Thyroid gland (tissue), 4 donors: ENCODE results near the gene SLC10A4. TPM values are rescaled to one million over a fixed set of nuclear protein-coding genes. Genes with fewer than 3 reads are reported as not detected.
"Not testable (repeated sequence)": the region's sequence is repeated elsewhere in the genome, so short reads cannot be mapped to it uniquely, and the experiment has no call there.

Experiments used
- DNase-seq, 2 donors: peaks; one replicate each; pipeline ENCODE4 v3.0.0-alpha.2; 2019
- H3K27ac ChIP-seq, 3 donors: fragments of 200-600 bp; sonication (generic); 1 replicate in 2 of 3; 2 replicates in 1 of 3; pipeline ENCODE4 v1.5.1; 2016 to 2019; ENCODE audit warnings: mild to moderate bottlenecking in 1 of 3, moderate library complexity in 1 of 3
- H3K27me3 ChIP-seq: fragments of 200-600 bp; sonication (generic); one replicate; pipeline ENCODE4 v1.5.1; 2019
- H3K36me3 ChIP-seq, 2 donors: fragments of 200-600 bp; sonication (generic); one replicate each; pipeline ENCODE4 v1.5.1; 2016 to 2019
- H3K4me1 ChIP-seq, 2 donors: fragments of 200-600 bp; sonication (generic); one replicate each; pipeline ENCODE4 v1.5.1; 2017 to 2019
- H3K4me3 ChIP-seq, 3 donors: fragments of 200-600 bp; sonication (generic); replicated peaks in 1 of 3; 1 replicate in 2 of 3; 2 replicates in 1 of 3; pipeline ENCODE4 v1.5.1; 2016; ENCODE audit warnings: mild to moderate bottlenecking in 1 of 3
- H3K9me3 ChIP-seq: fragments of 200-600 bp; sonication (generic); one replicate; pipeline ENCODE4 v1.5.1; 2017
- POLR2A ChIP-seq, 2 donors: fragments of 450-650 bp; IDR thresholded peaks; one replicate each; pipeline ENCODE4 v1.6.1; 2017; ENCODE audit warnings: antibody characterized with exemption in 2 of 2, mild to moderate bottlenecking in 2 of 2, moderate library complexity in 1 of 2
- WGBS, 2 donors: methylation state at CpG; one replicate each; pipeline ENCODE4 v1.1.5; 2017; 5-methylcytosine and 5-hydroxymethylcytosine counted together
- intact Hi-C: fragments of 100-400 bp; cut with DNase I; formaldehyde crosslinking; loops from one replicate; pipeline ENCODE4 v1.15.1; 2023
- total RNA-seq, 4 donors: library from RNA; depleted of rRNA; stranded (reverse); fragments of >200 nt; gene quantifications; one replicate each; pipeline ENCODE4 v1.2.3, GENCODE V29; 2016
- TF ChIP-seq, protein P1 (sequence below), 6 experiments: fragments of 200-600 bp in 3 of 6; fragments of 450-650 bp in 3 of 6; sonication (generic) in 3 of 6; IDR thresholded peaks; one replicate each; pipeline ENCODE4 v1.5.1; 2016 to 2019; ENCODE audit warnings: antibody characterized with exemption in 6 of 6, mild to moderate bottlenecking in 2 of 6, inconsistent platforms in 1 of 6, moderate library complexity in 1 of 6

SLC10A4 gene
- total RNA-seq, 4 donors from 2014 or later: 0.13 TPM; not detected in 3

DNA sequence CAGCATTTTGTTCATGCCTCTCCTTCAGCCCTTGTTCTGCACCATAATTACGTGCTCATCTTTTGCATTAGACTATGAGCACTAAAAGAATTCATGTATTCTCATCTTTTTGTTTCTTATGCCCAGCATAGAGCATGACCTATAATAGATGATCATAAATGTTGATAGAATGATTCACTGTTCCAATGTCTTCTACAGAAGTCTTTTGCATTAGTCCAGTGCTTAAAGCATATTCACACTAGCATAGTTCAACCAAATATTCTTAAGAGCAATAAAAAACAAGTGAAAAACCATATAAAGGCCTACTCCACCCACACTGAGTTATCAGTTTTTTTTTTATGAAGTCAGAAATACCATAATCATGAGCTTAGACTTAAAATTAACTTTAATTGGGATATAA, 36.5 kb upstream of the SLC10A4 start:
- no peak for DNase-seq
- Histone ChIP-seq H3K4me1 (no peaks in the 10 kb centered on the region), H3K36me3 (no peaks in the 10 kb centered on the region), H3K4me3 (no peak overlapping the region), H3K27ac (no peak overlapping the region), H3K27me3 (no peaks in the 10 kb centered on the region), H3K9me3 (no peaks in the 10 kb centered on the region)
- intact Hi-C loops: no loop called here
- TF ChIP-seq, protein P1, sequence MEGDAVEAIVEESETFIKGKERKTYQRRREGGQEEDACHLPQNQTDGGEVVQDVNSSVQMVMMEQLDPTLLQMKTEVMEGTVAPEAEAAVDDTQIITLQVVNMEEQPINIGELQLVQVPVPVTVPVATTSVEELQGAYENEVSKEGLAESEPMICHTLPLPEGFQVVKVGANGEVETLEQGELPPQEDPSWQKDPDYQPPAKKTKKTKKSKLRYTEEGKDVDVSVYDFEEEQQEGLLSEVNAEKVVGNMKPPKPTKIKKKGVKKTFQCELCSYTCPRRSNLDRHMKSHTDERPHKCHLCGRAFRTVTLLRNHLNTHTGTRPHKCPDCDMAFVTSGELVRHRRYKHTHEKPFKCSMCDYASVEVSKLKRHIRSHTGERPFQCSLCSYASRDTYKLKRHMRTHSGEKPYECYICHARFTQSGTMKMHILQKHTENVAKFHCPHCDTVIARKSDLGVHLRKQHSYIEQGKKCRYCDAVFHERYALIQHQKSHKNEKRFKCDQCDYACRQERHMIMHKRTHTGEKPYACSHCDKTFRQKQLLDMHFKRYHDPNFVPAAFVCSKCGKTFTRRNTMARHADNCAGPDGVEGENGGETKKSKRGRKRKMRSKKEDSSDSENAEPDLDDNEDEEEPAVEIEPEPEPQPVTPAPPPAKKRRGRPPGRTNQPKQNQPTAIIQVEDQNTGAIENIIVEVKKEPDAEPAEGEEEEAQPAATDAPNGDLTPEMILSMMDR (IDR thresholded peaks at IDR 0.05): no peak
- no peak for TF ChIP-seq POLR2A (IDR thresholded peaks at IDR 0.05)
- 91 to 94% methylated on average over 1 of the region's 1 CpG for WGBS, 2 donors

DNA sequence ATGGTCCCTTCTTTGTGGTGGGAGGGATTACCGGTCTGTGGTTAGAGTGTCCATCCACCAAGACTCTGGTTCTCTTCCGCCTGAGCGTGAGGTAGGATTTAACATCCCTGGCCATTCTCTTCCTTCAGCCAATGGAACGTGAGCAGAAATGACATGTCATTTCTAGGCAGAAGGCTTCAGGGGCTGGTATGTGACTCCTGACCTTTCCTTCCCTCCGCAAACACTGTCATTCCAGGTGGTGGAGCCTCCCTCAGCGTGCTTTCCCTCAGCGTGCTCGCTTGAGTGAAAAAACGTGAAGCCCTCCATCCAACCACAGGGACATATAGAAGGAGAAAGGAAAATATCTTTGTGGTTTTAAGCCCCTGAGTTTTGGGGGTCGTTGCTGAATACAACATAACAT, 34.0 kb upstream of the SLC10A4 start:
- H3K27ac ChIP-seq: no peak overlapping the region
- TF ChIP-seq, protein P1 (IDR thresholded peaks at IDR 0.05): no peak
- no peak for TF ChIP-seq POLR2A (IDR thresholded peaks at IDR 0.05)
- no peaks in the 10 kb centered on the region for H3K27me3 ChIP-seq
- H3K9me3 ChIP-seq: no peaks in the 10 kb centered on the region
- no peaks in the 10 kb centered on the region for H3K4me1 ChIP-seq
- H3K4me3 ChIP-seq: no peak overlapping the region
- no peaks in the 10 kb centered on the region for H3K36me3 ChIP-seq
- 90% methylated on average over 10 of the region's 10 CpGs for WGBS, 2 donors
- no peak for DNase-seq
- intact Hi-C loops: no loop called here

DNA sequence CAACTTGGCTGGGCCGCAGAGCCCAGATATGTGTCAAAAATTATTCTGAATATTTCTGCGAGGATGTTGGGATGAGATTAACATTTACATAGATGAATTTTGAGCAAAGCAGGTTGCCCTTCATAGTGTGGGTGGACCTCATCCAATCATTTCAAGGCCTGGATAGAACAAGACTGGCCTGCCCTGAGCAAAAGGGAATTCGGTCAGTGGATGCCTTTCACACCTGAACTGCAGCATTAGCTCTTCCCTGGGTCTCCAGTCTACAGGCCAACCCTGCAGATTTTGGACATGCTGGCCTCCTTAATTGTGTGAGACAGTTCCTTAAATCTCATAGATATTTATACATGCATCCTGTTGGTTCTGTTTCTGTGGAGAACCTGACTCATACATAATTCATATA, 32.4 kb upstream of the SLC10A4 start:
- Histone ChIP-seq H3K27ac (no peak overlapping the region), H3K9me3 (no peaks in the 10 kb centered on the region), H3K4me1 (no peaks in the 10 kb centered on the region), H3K4me3 (no peak overlapping the region), H3K36me3 (no peaks in the 10 kb centered on the region), H3K27me3 (no peaks in the 10 kb centered on the region)
- no peak for DNase-seq
- TF ChIP-seq, protein P1 (IDR thresholded peaks at IDR 0.05): no peak
- TF ChIP-seq POLR2A (IDR thresholded peaks at IDR 0.05): no peak
- intact Hi-C loops: no loop called here
- 97 to 99% methylated on average over 3 of the region's 3 CpGs for WGBS, 2 donors

DNA sequence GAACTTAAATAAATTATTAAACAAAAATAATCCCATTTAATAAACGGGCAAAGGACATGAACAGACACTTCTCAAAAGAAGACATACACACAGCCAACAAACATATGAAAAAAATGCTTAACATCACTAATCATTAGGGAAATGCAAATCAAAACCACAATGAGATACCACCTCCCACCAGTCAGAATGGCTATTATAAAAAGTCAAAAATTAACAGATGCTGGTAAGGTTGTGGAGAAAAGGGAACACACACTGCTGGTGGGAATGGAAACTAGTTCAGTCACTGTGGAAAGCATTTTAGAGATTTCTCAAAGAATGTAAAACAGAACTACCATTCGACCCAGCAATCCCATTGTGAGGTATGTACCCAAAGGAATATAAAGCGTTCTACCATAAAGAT, 31.5 kb upstream of the SLC10A4 start:
- DNase-seq, H3K4me1 ChIP-seq, H3K9me3 ChIP-seq, H3K36me3 ChIP-seq, intact Hi-C loops, H3K27ac ChIP-seq, H3K4me3 ChIP-seq, H3K27me3 ChIP-seq: not testable (repeated sequence)
- WGBS, 2 donors: 91 to 92% methylated on average over 3 of the region's 3 CpGs

DNA sequence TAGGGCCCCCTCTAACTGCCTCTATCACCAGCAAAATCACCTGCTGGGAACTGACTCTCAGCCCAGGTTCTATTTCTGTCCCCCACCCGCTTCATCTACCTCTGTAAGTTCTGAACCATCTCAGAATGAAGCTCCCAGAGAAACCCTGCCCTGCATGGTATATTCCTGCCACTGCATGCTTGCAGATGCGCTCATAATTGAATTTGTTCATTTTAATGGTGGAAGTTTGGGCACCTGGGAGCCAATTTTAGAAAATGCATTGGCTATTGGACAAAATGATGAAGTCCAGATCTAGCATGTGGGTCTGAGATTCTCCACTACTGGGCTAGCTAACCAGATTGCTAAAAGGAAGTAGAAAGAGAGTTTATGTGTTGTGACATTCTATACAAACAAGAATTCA, 28.6 kb upstream of the SLC10A4 start:
- intact Hi-C loops: no loop called here
- H3K27ac ChIP-seq: no peak overlapping the region
- no peak for DNase-seq
- H3K9me3 ChIP-seq: no peaks in the 10 kb centered on the region
- H3K36me3 ChIP-seq: no peaks in the 10 kb centered on the region
- H3K4me3 ChIP-seq: no peak overlapping the region
- WGBS, 2 donors: 93 to 98% methylated on average over 2 of the region's 2 CpGs
- no peaks in the 10 kb centered on the region for H3K4me1 ChIP-seq
- no peaks in the 10 kb centered on the region for H3K27me3 ChIP-seq
- no peak for TF ChIP-seq POLR2A (IDR thresholded peaks at IDR 0.05)
- TF ChIP-seq, protein P1 (IDR thresholded peaks at IDR 0.05): no peak

- no peaks in the 10 kb centered on the region for H3K36me3 ChIP-seq
- H3K27ac ChIP-seq: no peak overlapping the region
- no peak for DNase-seq
- no peaks in the 10 kb centered on the region for H3K4me1 ChIP-seq
- no peaks in the 10 kb centered on the region for H3K9me3 ChIP-seq
- H3K4me3 ChIP-seq: no peak overlapping the region
- intact Hi-C loops: no loop called here
- H3K27me3 ChIP-seq: no peaks in the 10 kb centered on the region
- TF ChIP-seq POLR2A (IDR thresholded peaks at IDR 0.05): no peak
- TF ChIP-seq, protein P1 (IDR thresholded peaks at IDR 0.05): no peak
Measured at GRCh38 chr4:48461000-48461399, 22.1 kb upstream of the SLC10A4 start.
